Breast epithelium (tissue), 4 donors: Measurements from ENCODE around the gene BCAS3. TPM values are rescaled to one million over a fixed set of nuclear protein-coding genes. Genes with fewer than 3 reads are reported as not detected.

Experiments used
- DNase-seq, 2 donors: peaks; one replicate each; pipeline ENCODE4 v3.0.0-alpha.2; 2019; ENCODE audit warnings: low spot score in 2 of 2
- H3K27ac ChIP-seq, 2 donors: fragments of 200-600 bp; sonication (generic) in 1 of 2; one replicate each; pipeline ENCODE4 v1.5.1; 2016 to 2019; ENCODE audit warnings: mild to moderate bottlenecking in 1 of 2
- H3K27me3 ChIP-seq, 2 donors: fragments of 200-600 bp; sonication (generic) in 1 of 2; one replicate each; pipeline versions ENCODE4 v1.5.1 to v1.6.0; 2017 to 2019; ENCODE audit warnings: control low read depth in 1 of 2, mild to moderate bottlenecking in 1 of 2
- H3K36me3 ChIP-seq: fragments of 200-600 bp; one replicate; pipeline ENCODE4 v1.5.1; 2019
- H3K4me1 ChIP-seq, 2 donors: fragments of 200-600 bp; sonication (generic); one replicate each; pipeline ENCODE4 v1.5.1; 2016 to 2019; ENCODE audit warnings: control low read depth in 1 of 2
- H3K4me3 ChIP-seq, 3 donors: fragments of 200-600 bp; sonication (generic); 1 replicate in 2 of 3; 2 replicates in 1 of 3; pipeline ENCODE4 v1.5.1; 2016 to 2019; ENCODE audit warnings: mild to moderate bottlenecking in 3 of 3, moderate library complexity in 2 of 3
- H3K9me3 ChIP-seq, 2 donors: fragments of 200-600 bp; sonication (generic) in 1 of 2; one replicate each; pipeline ENCODE4 v1.5.1; 2016 to 2019; ENCODE audit warnings: control low read depth in 1 of 2
- POLR2A ChIP-seq: fragments of 450-650 bp; IDR thresholded peaks from one replicate; pipeline ENCODE4 v1.6.1; 2016; ENCODE audit warnings: antibody characterized with exemption, mild to moderate bottlenecking, moderate library complexity
- POLR2AphosphoS5 ChIP-seq, 3 donors: sonication (generic); formaldehyde crosslinking; IDR thresholded peaks; one replicate each; pipeline ENCODE4 v1.6.1; 2017; ENCODE audit warnings: antibody characterized with exemption in 3 of 3
- intact Hi-C: fragments of 100-400 bp; cut with DNase I; formaldehyde crosslinking; loops from one replicate; pipeline ENCODE4 v1.15.1; 2023; ENCODE audit warnings: low total_unique reads
- total RNA-seq, 3 donors: library from RNA; depleted of rRNA; stranded (reverse); fragments of >200 nt; gene quantifications; one replicate each; pipeline ENCODE4 v1.1.0, GENCODE V29; 2016
- TF ChIP-seq, protein P1 (sequence below), 3 donors: fragments of 450-650 bp; IDR thresholded peaks; one replicate each; pipeline ENCODE4 v1.5.1; 2016 to 2017; ENCODE audit warnings: antibody characterized with exemption in 3 of 3, mild to moderate bottlenecking in 3 of 3, moderate library complexity in 3 of 3

BCAS3 gene
- total RNA-seq, 3 donors from 2014 or later, result 30.8 to 47.9 (median 31.2) TPM

GRCh38 chr17:60713608-60714007, 36.0 kb downstream of the BCAS3 start:
- TF ChIP-seq POLR2A, result no peak
- TF ChIP-seq, protein P1, sequence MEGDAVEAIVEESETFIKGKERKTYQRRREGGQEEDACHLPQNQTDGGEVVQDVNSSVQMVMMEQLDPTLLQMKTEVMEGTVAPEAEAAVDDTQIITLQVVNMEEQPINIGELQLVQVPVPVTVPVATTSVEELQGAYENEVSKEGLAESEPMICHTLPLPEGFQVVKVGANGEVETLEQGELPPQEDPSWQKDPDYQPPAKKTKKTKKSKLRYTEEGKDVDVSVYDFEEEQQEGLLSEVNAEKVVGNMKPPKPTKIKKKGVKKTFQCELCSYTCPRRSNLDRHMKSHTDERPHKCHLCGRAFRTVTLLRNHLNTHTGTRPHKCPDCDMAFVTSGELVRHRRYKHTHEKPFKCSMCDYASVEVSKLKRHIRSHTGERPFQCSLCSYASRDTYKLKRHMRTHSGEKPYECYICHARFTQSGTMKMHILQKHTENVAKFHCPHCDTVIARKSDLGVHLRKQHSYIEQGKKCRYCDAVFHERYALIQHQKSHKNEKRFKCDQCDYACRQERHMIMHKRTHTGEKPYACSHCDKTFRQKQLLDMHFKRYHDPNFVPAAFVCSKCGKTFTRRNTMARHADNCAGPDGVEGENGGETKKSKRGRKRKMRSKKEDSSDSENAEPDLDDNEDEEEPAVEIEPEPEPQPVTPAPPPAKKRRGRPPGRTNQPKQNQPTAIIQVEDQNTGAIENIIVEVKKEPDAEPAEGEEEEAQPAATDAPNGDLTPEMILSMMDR (IDR thresholded peaks at IDR 0.05), result no peak
- no peak for TF ChIP-seq POLR2AphosphoS5 (IDR thresholded peaks at IDR 0.05)

DNA sequence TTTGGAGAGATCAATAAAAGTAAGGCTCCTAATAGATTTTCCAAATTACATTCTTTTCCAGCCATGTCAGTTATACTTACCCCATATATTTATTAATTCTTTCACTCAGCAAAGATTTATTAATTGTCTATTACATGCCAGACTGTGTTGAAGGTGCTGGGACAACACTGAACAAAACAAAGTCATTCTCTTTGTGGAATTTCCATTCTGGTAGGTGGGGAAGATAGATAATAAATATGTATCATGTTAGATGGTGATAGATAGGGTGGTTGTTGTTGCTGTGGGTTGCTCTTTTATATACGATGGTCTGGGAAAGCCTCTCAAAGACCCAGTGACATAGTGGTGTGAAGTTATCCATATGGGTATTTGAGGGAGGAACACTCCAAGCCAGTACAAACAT, 39.1 kb downstream of the BCAS3 start:
- no peak overlapping the region for H3K4me3 ChIP-seq
- no peak for TF ChIP-seq POLR2AphosphoS5 (IDR thresholded peaks at IDR 0.05)
- TF ChIP-seq, protein P1 (IDR thresholded peaks at IDR 0.05), result no peak
- no peak for TF ChIP-seq POLR2A
- DNase-seq, result no peak
- H3K27ac ChIP-seq, result no peak overlapping the region
- H3K4me1 ChIP-seq, result no peaks in the 10 kb centered on the region
- no peaks in the 10 kb centered on the region for H3K36me3 ChIP-seq
- no peaks in the 10 kb centered on the region for H3K9me3 ChIP-seq
- intact Hi-C loops, result no loop called here
- no peaks in the 10 kb centered on the region for H3K27me3 ChIP-seq

More at GRCh38 chr17:60713608-60714007, 36.0 kb downstream of the BCAS3 start:
- Histone ChIP-seq H3K27ac (no peak overlapping the region), H3K36me3 (no peaks in the 10 kb centered on the region), H3K27me3 (no peaks in the 10 kb centered on the region), H3K9me3 (no peaks in the 10 kb centered on the region), H3K4me3 (no peak overlapping the region), H3K4me1 (no peaks in the 10 kb centered on the region)
- intact Hi-C loops, result no loop called here
- no peak for DNase-seq

GRCh38 chr17:60717814-60718213, 40.2 kb downstream of the BCAS3 start:
- TF ChIP-seq, protein P1 (IDR thresholded peaks at IDR 0.05), result no peak
- no peak for TF ChIP-seq POLR2A
- TF ChIP-seq POLR2AphosphoS5 (IDR thresholded peaks at IDR 0.05), result no peak
- no peaks in the 10 kb centered on the region for H3K9me3 ChIP-seq

GRCh38 chr17:60720763-60721531, 43.3 kb downstream of the BCAS3 start:
- H3K4me1 ChIP-seq, result no peaks in the 10 kb centered on the region
- no peaks in the 10 kb centered on the region for H3K27me3 ChIP-seq
- intact Hi-C loops, result loop anchor here (5.0 kb wide), 1 partner anchor 681 kb away; no protein-coding TSS in a partner anchor
- no peaks in the 10 kb centered on the region for H3K9me3 ChIP-seq
- H3K27ac ChIP-seq, result no peak overlapping the region
- H3K36me3 ChIP-seq, result no peaks in the 10 kb centered on the region
- no peak for DNase-seq
- H3K4me3 ChIP-seq, result no peak overlapping the region
- TF ChIP-seq, protein P1 (IDR thresholded peaks at IDR 0.05), result peak; percentile 67 to 73 (median 72)
- TF ChIP-seq POLR2AphosphoS5 (IDR thresholded peaks at IDR 0.05), result no peak

More at GRCh38 chr17:60717814-60718213, 40.2 kb downstream of the BCAS3 start:
- Histone ChIP-seq H3K4me1 (no peaks in the 10 kb centered on the region), H3K27me3 (no peaks in the 10 kb centered on the region), H3K4me3 (no peak overlapping the region), H3K27ac (no peak overlapping the region), H3K36me3 (no peaks in the 10 kb centered on the region)
- DNase-seq, result no peak
- intact Hi-C loops, result no loop called here

- DNase-seq, result no peak
- H3K4me1 ChIP-seq, result no peaks in the 10 kb centered on the region
- H3K4me3 ChIP-seq, result no peak overlapping the region
- no peaks in the 10 kb centered on the region for H3K27me3 ChIP-seq
- H3K36me3 ChIP-seq, result no peaks in the 10 kb centered on the region
- H3K9me3 ChIP-seq, result no peaks in the 10 kb centered on the region
- H3K27ac ChIP-seq, result no peak overlapping the region
- intact Hi-C loops, result loop anchor here (5.0 kb wide), 1 partner anchor 678 kb away; no protein-coding TSS in a partner anchor
- TF ChIP-seq POLR2AphosphoS5 (IDR thresholded peaks at IDR 0.05), result no peak
- TF ChIP-seq POLR2A, result no peak
- TF ChIP-seq, protein P1 (IDR thresholded peaks at IDR 0.05), result no peak
Measured at GRCh38 chr17:60724647-60725046, 47.0 kb downstream of the BCAS3 start.
